HG03520 (cell line): Measurements from ENCODE around the gene ZNF697.
"Not testable (repeated sequence)": the region's sequence is repeated elsewhere in the genome, so short reads cannot be mapped to it uniquely, and the experiment has no call there.

Experiments used
- ATAC-seq: cut with Tn5 transposase; IDR thresholded peaks from one replicate; pipeline ENCODE4 v1.9.1; 2021; ENCODE audit warnings: mild to moderate bottlenecking, moderate library complexity; ENCODE audit not compliant: unreplicated experiment

The ZNF697 gene

DNA sequence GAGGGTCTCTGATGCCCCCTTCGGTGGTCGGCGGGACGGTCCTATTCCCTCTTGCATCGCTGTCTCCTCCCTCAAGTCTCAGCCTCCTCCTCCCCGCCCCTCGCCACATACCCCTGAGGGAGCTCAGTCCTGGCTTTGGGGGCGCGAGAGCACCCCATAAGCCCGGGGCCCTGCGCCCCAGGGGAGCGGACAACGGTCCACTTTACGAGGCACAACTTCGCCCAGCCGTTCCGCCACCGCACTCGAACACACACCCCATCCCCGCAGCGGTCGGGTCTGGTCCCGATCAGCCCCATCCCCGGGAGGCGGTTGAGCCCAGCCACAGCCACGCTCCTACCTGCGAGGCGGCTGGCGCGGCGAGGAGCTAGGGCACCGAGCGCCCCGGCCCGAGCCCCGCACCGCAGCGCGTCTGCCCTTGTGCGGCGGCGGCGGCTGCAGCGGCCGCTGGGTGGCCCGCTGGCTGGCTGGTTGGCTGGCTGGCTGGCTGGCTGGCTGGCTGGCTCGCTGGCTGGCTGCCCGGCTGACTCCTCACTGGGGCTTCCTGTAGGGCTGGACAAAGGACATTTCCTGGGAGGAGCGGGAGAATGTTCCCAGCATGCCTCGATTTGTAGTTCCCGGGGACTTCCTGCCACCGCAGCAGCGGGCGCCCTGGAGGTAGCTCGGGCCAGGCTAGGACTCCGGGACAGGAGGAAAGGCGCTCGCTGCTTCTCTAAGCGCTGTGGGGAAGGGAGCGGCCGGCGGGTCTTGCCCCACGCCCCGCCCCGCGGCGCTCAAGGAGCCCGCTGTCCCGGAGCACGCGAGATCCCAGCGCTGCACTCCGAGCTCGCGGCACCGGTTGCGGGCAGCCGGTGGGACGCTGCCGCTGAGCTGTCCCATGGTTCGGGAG is at the start of gene ZNF697:
Gene ZNF697 (minus strand): TSS at position 533 of the 886 bp plus-strand sequence. CDS start 22,166 bp downstream, outside the sequence.
- peak; percentile 65 for ATAC-seq

- no peak for ATAC-seq
Measured at GRCh38 chr1:119697598-119697997, 49.5 kb upstream of the ZNF697 start.

DNA sequence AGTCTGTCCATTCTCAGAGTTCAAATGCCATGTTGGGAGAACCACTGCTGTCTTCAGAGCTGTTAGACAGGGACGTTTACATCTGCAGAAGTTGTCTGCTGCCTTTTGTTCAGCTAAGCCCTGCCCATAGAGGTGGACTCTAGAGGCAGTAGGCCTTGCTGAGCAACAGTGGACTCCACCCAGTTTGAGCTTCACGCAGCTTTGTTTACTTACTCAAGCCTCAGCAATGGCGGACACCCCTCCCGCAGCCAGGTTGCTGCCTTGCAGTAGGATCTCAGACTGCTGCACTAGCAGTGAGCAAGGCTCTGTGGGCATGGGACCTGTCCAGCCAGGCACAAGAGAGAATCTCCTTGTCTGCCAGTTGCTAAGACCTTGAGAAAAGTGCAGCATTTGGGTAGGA is 48.8 kb upstream of the ZNF697 start:
- ATAC-seq, result not testable (repeated sequence)

DNA sequence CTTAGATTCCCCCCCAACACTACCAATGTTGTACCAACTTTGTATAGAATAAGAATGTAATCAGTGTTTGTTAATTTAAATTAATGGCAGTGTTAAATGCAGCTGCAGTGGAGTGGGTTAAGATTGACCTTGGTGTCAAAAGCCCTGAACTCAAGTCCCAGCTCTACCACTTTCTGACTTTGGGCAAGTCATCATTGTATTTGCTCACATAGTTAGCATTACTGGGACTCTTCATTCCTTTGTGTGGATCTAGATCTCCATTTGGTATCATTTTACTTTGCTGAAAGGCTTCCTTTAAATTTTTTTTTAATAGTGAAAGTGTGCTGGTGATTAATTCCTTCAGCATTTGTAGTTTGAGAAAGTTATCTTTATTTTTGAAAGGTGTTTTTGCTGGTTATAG is 41.4 kb upstream of the ZNF697 start:
- ATAC-seq, result no peak

DNA sequence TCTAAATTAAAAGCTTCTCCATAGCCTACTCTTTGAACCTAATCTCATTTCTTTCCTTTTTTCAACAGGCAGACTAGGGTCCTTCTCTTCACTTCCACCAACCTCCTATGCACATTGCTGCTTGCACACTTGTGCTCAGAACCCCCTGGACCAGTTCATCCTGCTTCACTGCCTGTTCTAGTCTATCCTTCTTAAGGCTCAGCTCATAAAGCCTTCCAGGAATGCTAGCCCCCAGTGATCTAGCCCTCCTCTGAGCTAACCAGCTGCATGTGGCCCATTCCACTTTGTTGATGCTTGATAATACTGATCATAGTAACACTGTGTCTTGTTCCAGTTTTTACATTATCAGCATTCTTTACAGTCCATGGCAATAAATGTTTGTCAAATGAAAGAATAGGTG is 40.7 kb upstream of the ZNF697 start:
- ATAC-seq, result no peak

DNA sequence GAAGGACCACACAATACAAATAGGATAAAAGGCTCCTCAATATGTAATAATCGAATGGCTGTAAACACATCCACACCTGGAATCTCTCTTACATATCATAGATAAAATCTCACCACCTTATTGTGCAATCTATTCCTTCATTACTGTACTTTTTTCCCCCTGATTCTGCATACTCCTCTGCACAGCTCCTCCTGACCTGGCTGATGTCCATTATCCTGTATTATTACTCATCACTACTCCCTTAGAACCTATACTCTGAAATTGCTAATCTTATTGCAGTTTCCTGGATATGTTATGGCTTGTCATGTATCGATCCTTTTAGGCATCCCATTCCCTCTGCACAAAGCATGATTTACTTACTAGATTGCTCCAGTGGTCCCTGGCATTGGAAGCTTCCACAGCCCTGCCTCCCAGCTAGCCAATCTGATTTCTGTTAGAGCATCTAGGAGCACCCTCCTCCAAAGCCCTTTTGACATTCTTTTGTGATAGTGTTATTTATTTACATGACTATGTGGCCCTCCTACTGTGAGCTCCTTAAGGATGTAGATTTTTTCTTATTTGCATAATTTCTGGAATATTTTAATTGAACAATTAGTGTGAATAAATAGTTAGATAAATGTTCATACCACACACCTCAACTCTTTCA is 39.5 kb upstream of the ZNF697 start:
- no peak for ATAC-seq

DNA sequence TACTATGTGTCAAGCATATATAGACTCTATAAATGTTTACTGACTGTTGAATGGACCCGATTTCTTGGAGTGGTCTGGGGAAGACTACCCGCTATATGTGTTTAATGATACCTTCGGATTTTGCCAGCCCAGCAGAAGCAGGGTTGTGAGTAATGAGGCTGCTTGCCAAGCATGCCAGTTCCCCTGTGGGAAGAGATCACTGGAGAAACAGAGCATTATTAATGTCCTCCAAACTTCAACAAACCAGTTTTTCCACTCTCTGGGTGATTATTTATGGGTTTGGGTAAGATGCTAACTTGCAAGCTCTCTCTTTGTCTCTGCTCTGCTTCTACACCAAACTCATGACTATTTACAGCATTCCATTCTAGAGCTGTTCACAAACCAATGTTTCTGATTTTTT is 38.6 kb upstream of the ZNF697 start:
- no peak for ATAC-seq

DNA sequence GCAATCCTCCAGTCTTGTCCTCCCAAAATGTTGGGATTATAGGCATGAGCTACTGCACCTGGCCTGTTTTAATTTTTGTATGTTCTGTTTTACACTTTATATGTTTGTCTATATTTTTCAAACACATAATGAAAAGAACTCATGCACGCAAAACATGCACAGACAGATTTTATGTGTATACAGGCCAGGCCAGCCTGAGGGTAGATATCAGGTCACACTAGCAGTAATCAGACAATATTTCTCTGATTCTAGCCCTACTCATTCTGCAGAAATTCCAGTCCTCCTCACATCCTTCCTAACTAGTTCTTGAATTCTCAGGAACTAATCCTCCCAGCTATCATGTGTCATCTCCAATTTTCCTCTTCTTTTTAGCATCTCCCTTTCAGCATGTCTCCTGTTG is 35.8 kb upstream of the ZNF697 start:
- no peak for ATAC-seq

GRCh38 chr1:119682141-119682540 is 34.1 kb upstream of the ZNF697 start:
- ATAC-seq, result no peak

DNA sequence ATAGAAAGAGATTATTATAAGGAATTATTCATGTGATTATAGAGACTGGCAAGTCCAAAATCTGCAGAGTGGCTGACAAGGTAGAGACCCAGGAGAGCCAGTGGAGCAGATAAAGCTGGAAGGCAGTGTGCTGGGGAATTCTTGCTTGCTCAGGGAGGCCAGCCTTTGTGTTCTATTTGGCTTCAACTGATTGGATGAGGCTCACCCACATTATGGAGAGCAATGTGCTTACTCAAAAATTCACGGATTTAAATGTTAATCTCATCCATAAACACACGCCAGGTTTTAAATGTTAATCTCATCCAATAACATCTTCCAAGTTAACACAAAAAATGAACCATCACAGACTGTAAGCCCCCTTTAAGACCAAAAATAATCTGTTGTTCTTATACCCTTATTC is 33.5 kb upstream of the ZNF697 start:
- no peak for ATAC-seq

- no peak for ATAC-seq
Measured at GRCh38 chr1:119680723-119681122, 32.7 kb upstream of the ZNF697 start.

DNA sequence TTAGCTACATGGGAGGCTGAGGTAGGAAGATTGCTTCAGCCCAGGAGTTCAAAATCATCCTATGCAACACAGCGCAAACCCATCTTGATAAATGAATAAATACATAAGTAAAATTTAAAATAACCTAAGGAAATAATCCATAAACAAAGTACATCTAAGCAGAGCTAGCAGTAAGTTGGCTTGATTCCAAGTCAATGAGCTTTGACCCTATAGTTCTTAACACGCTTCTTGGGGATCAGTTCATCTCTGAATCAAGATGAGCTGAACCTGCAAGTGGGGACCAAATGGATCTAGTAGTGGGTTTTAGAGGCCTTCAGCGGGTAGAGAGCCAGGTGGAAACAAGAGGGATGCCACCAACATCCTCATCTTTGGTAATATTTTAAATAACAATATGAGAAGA is 32.1 kb upstream of the ZNF697 start:
- ATAC-seq, result no peak

DNA sequence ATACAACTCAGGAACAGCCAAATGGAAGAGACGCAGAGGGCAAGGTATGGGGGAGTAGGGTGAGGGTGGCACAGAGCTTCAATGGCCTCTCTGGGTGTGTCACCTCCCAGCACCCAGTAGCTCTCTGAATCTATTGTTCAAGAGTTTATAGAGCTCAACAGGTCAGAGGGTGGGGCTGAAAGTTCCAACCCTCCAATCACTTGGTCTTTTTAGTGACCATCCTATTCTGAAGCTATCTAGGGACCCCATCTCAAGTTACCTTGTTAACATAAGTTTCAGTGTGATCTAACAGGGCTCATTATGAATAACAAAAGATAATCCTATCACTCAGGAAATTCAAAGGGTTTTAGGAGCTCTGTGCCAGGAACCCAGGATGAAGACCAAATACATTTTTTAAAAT is 31.2 kb upstream of the ZNF697 start:
- no peak for ATAC-seq

GRCh38 chr1:119676571-119677206 is 28.6 kb upstream of the ZNF697 start:
- no peak for ATAC-seq

- ATAC-seq, result peak; percentile 72
Measured at GRCh38 chr1:119675349-119676345, 27.6 kb upstream of the ZNF697 start.

DNA sequence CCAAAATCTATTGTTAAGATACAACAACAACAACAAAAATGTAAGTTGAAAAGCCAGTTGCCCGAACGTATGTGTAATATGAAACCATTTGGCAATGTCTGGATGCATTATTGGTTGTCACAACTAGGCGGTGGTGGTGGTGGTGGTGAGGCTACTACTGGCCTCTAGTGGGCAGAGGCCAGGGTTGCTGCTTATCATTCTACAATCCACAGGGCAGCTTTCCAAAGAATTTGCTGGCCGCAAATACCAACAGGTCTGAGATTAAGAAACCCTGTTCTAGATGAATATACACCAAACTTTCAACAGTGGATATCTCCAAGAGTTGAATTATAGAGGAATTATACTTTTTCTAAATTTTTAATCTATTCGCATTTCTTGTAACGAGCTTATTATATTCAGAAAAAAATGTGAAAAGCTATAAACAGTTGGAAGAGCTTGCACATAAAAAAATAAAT is 26.8 kb upstream of the ZNF697 start:
- ATAC-seq, result no peak

- ATAC-seq, result no peak
Measured at GRCh38 chr1:119674111-119674526, 26.1 kb upstream of the ZNF697 start.

- no peak for ATAC-seq
Measured at GRCh38 chr1:119673171-119673940, 25.3 kb upstream of the ZNF697 start.

DNA sequence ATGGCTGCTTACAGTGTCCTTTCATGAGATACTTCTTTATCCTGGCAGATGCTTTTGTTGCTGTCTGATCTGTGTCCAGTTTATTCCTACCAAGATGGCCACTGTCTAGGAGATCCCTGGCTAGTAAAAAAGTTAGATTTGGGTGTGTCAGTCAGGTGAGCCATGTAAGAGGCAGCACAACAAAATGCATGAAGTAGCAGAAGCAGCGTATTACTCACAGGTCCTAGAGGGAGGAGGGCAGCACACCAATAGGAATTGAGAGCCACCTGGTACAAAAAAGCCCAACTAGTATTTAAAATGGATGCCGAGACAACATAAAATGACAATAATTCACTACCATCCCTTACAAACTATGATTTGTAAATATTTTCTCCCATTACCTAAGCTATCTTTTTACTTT is 22.8 kb upstream of the ZNF697 start:
- ATAC-seq, result no peak

- ATAC-seq, result no peak
Measured at GRCh38 chr1:119667173-119667572, 19.1 kb upstream of the ZNF697 start.
